ENCODE results near the gene MACROD1. TPM values are rescaled to one million over a fixed set of nuclear protein-coding genes. Genes with fewer than 3 reads are reported as not detected.

Gene MACROD1
- total and polyA plus RNA-seq, 2 of the 13 experiments (the other 11 are each of a cell fraction or from before 2014, with no cell fraction given), result 23.1 to 34.5 TPM

- intact Hi-C loops (cut with micrococcal nuclease; ENCODE audit: unreplicated experiment), result no loop called here
- H3K36me3 ChIP-seq (replicated peaks in 1 of 2; ENCODE audit: control insufficient read depth in 1 of 2, insufficient read depth in 2 of 2, low read length in 2 of 2), result no peaks in the 10 kb centered on the region
- DNase-seq (ENCODE audit: low spot score) (no peak), ATAC-seq (no peak), FAIRE-seq (no peak)
- H3K27ac ChIP-seq (ENCODE audit: extremely low read length, insufficient read depth, low read length), result no peak overlapping the region
- BruUV-seq (replicated peaks), result no TSS peak
- no peak overlapping the region for H3K4me3 ChIP-seq (replicated peaks in 1 of 3; ENCODE audit: insufficient read depth in 1 of 3, low read depth in 2 of 3, low read length in 3 of 3)
- CTCF ChIA-PET (ENCODE audit: low intra/inter-chr PET ratio, low total read pairs), result no interaction called here
- H3K9me3 ChIP-seq (ENCODE audit: low read length), result no peaks in the 10 kb centered on the region
- H3K4me2 ChIP-seq (ENCODE audit: low read depth, low read length), result no peak overlapping the region
- no peak for TF ChIP-seq ZNF720 (CRISPR knock-in tag; IDR thresholded peaks at IDR 0.05)
- no peak for TF ChIP-seq POGK (CRISPR knock-in tag; conservative IDR thresholded peaks at IDR 0.05)
- TF ChIP-seq ZNF234 (CRISPR knock-in tag; conservative IDR thresholded peaks at IDR 0.05), result no peak
- no peak for TF ChIP-seq KMT2B (CRISPR knock-in tag; IDR thresholded peaks at IDR 0.05)
- TF ChIP-seq ZNF513 (CRISPR knock-in tag; conservative IDR thresholded peaks at IDR 0.05), result no peak
- TF ChIP-seq KDM5A (IDR thresholded peaks at IDR 0.05; ENCODE audit: borderline replicate concordance, low read length), result no peak
- TF ChIP-seq FOSL2 (CRISPR knock-in tag; IDR thresholded peaks at IDR 0.05), result no peak
- TF ChIP-seq PLSCR1 (CRISPR knock-in tag; IDR thresholded peaks at IDR 0.05; ENCODE audit: borderline replicate concordance), result no peak
- TF ChIP-seq ZBTB21 (CRISPR knock-in tag; IDR thresholded peaks at IDR 0.05), result no peak
- no peak for TF ChIP-seq KIAA2018 (CRISPR knock-in tag; IDR thresholded peaks at IDR 0.05; ENCODE audit: borderline replicate concordance)
- no peaks in the 10 kb centered on the region for H3K27me3 ChIP-seq (ENCODE audit: control insufficient read depth in 1 of 2, insufficient read depth in 2 of 2, low read length in 2 of 2)
- WGBS (ENCODE audit: low lambda C conversion rate), result 100% methylated on average over 1 of the region's 2 CpGs
- in situ Hi-C loops (cut with HindIII; ENCODE audit: extremely low pct_ligation_motif_present, low pct_unique_long_range_greater_than_20kb), result no loop called here
- no peak overlapping the region for H2AFZ ChIP-seq (ENCODE audit: low read length)
- peaks cover 4% of the 10 kb centered on the region for H4K20me1 ChIP-seq (ENCODE audit: insufficient read depth, low read length)
- H3K4me1 ChIP-seq (ENCODE audit: insufficient read depth, low read length), result peaks cover 17% of the 10 kb centered on the region
- H3K9ac ChIP-seq (ENCODE audit: insufficient read depth, low read depth, low read length), result no peak overlapping the region
- POLR2A ChIA-PET, result no interaction called here
- H3K79me2 ChIP-seq (ENCODE audit: insufficient read depth, low read length), result no peaks in the 10 kb centered on the region
Measured at GRCh38 chr11:64052436-64052835, 113.5 kb downstream of the MACROD1 start.

Measured in HepG2 (cell line).